Thymus (tissue), 11 donors: ENCODE results near the gene EIF4G2. TPM values are rescaled to one million over a fixed set of nuclear protein-coding genes. Genes with fewer than 3 reads are reported as not detected.

Experiments used
- DNase-seq, 9 donors: peaks; one replicate each; pipeline ENCODE4 v3.0.0-alpha.2; 2013; ENCODE audit warnings: low spot score in 9 of 9, low read depth in 6 of 9, missing footprints in 1 of 9
- H3K27ac ChIP-seq, 2 donors: one replicate each; pipeline ENCODE4 v1.5.1; 2013; ENCODE audit warnings: control low read depth in 1 of 2, low read depth in 1 of 2, low read length in 1 of 2, mild to moderate bottlenecking in 1 of 2, moderate library complexity in 1 of 2
- H3K27me3 ChIP-seq, 2 donors: one replicate each; pipeline ENCODE4 v1.5.1; 2013; ENCODE audit warnings: low read length in 1 of 2; ENCODE audit not compliant: control insufficient read depth in 2 of 2, insufficient read depth in 1 of 2
- H3K36me3 ChIP-seq, 2 donors: one replicate each; pipeline ENCODE4 v1.5.1; 2013; ENCODE audit warnings: low read length in 1 of 2, mild to moderate bottlenecking in 1 of 2, moderate library complexity in 1 of 2; ENCODE audit not compliant: control insufficient read depth in 2 of 2, insufficient read depth in 2 of 2
- H3K4me1 ChIP-seq, 2 donors: one replicate each; pipeline ENCODE4 v1.5.1; 2013; ENCODE audit warnings: low read length in 2 of 2; ENCODE audit not compliant: control insufficient read depth in 2 of 2, insufficient read depth in 2 of 2
- H3K4me3 ChIP-seq, 2 donors: one replicate each; pipeline ENCODE4 v1.5.1; 2013; ENCODE audit warnings: low read length in 2 of 2, control low read depth in 1 of 2, mild to moderate bottlenecking in 1 of 2
- H3K9me3 ChIP-seq, 2 donors: one replicate each; pipeline ENCODE4 v1.5.1; 2013; ENCODE audit warnings: low read length in 1 of 2, mild to moderate bottlenecking in 1 of 2; ENCODE audit not compliant: control insufficient read depth in 2 of 2, insufficient read depth in 1 of 2
- WGBS: extraction: QIAGEN DNeasy Blood & Tissue Kit; methylation state at CpG from one replicate; pipeline ENCODE4 v1.1.7; 2013; 5-methylcytosine and 5-hydroxymethylcytosine counted together
- polyA plus RNA-seq: library from polyadenylated mRNA; stranded (reverse); fragments of 200-250 nt; gene quantifications from one replicate; pipeline ENCODE4 v1.2.3, GENCODE V29; 2013
- total RNA-seq: library from RNA; stranded (reverse); fragments of 120-200 nt; gene quantifications from one replicate; pipeline ENCODE4 v1.2.4, GENCODE V29; 2013
- donor health status: healthy.

The EIF4G2 gene
- total and polyA plus RNA-seq, 2 donors, result 391 to 531 TPM

- under 1% methylated on average over 14 of the region's 14 CpGs for WGBS
- no peak for DNase-seq
Observed at GRCh38 chr11:10751581-10751940, 57.2 kb downstream of the EIF4G2 start.

GRCh38 chr11:10750838-10751580 lies 57.7 kb downstream of the EIF4G2 start, which contains the start of gene CTR9:
CTR9 (plus strand) TSS chr11:10751246; CDS start chr11:10751413, 167 bp downstream.
- Histone ChIP-seq H3K27ac (peak within 1 kb of the TSS; percentile 92 to 96), H3K9me3 (no peaks in the 10 kb centered on the region), H3K4me3 (peak within 1 kb of the TSS; percentile 76 to 96), H3K4me1 (peaks cover 0 to 11% of the 10 kb centered on the region in 2 donors), H3K27me3 (no peaks in the 10 kb centered on the region), H3K36me3 (peaks cover 3 to 22% of the 10 kb centered on the region in 2 donors)
- under 1% methylated on average over 67 of the region's 67 CpGs for whole genome bisulfite sequencing
- peak; percentile 74 to 93 (median 84) for DNase-seq

More at GRCh38 chr11:10751581-10751940, 57.2 kb downstream of the EIF4G2 start:
- H3K36me3 ChIP-seq, result peaks cover 3 to 23% of the 10 kb centered on the region in 2 donors
- no peaks in the 10 kb centered on the region for H3K9me3 ChIP-seq
- peak overlapping the region; percentile 86 to 96 for H3K27ac ChIP-seq
- H3K27me3 ChIP-seq, result no peaks in the 10 kb centered on the region
- peak overlapping the region; percentile 76 to 96 for H3K4me3 ChIP-seq
- H3K4me1 ChIP-seq, result peaks cover 0 to 11% of the 10 kb centered on the region in 2 donors

DNA sequence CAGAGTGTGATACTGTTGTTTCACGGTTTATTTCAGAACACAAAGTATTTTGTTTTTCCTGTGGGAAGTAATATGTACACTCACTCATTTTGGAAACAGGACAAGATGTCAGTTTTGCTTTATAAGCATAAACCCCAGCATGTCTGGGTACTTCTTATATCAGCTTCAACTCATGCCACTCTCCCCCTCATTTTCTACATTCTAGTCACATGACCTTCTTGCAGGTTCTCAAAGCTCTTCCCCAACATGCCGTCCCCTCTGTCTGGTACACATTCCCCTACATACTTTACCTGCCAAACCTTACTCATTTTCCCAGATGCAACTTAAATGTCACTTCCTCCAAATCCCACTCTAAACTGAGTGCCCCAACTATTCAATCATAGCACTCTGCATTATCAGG lies 59.2 kb downstream of the EIF4G2 start:
- DNase-seq, result no peak
- no peak overlapping the region for H3K27ac ChIP-seq
- WGBS, result 86% methylated on average over 2 of the region's 2 CpGs
- no peak overlapping the region for H3K4me3 ChIP-seq
- H3K4me1 ChIP-seq, result peaks cover 0 to 11% of the 10 kb centered on the region in 2 donors
- peaks cover 0 to 11% of the 10 kb centered on the region in 2 donors for H3K36me3 ChIP-seq
- no peaks in the 10 kb centered on the region for H3K27me3 ChIP-seq
- no peaks in the 10 kb centered on the region for H3K9me3 ChIP-seq

- Histone ChIP-seq H3K27ac (no peak overlapping the region), H3K4me3 (no peak overlapping the region), H3K9me3 (no peaks in the 10 kb centered on the region), H3K36me3 (peaks cover 0 to 2% of the 10 kb centered on the region in 2 donors), H3K27me3 (no peaks in the 10 kb centered on the region), H3K4me1 (peaks cover 3 to 20% of the 10 kb centered on the region in 2 donors)
- DNase-seq, result no peak
Observed at GRCh38 chr11:10747733-10748132, 61.0 kb downstream of the EIF4G2 start.

Other genes starting within 250 kb of the EIF4G2 start
- gene LYVE1, start 240.3 kb downstream of the EIF4G2 start, total RNA-seq, result 4.1 TPM
- gene LYVE1, start 240.3 kb downstream of the EIF4G2 start, polyA plus RNA-seq, result 16.1 TPM
- gene IRAG1, start 115.2 kb downstream of the EIF4G2 start, total RNA-seq, result 1.7 TPM
- gene IRAG1, start 115.2 kb downstream of the EIF4G2 start, polyA plus RNA-seq, result 3.1 TPM
- 29.6 TPM for gene CTR9, start 57.7 kb downstream of the EIF4G2 start, total RNA-seq
- gene CTR9, start 57.7 kb downstream of the EIF4G2 start, polyA plus RNA-seq, result 27.4 TPM
- 55.1 TPM for gene ZBED5, start 49.1 kb upstream of the EIF4G2 start, total RNA-seq
- 131 TPM for gene ZBED5, start 49.1 kb upstream of the EIF4G2 start, polyA plus RNA-seq